HG03039 (cell line): Measurements from ENCODE around the gene DHX8.
A peak's percentile ranks its signal among the peaks of the same experiment; 100 is the strongest.
"Not testable (repeated sequence)": the region's sequence is repeated elsewhere in the genome, so short reads cannot be mapped to it uniquely, and the experiment has no call there.

Experiments
- ATAC-seq: cut with Tn5 transposase; IDR thresholded peaks from one replicate; pipeline ENCODE4 v1.9.1; 2021; ENCODE audit warnings: mild to moderate bottlenecking, moderate library complexity; ENCODE audit not compliant: unreplicated experiment

DHX8 gene

GRCh38 chr17:43483674-43484551 is at the start of gene DHX8:
Gene DHX8 (plus strand): TSS chr17:43483975. CDS start chr17:43484038, 63 bp downstream.
- ATAC-seq, result peak; percentile 95

DNA sequence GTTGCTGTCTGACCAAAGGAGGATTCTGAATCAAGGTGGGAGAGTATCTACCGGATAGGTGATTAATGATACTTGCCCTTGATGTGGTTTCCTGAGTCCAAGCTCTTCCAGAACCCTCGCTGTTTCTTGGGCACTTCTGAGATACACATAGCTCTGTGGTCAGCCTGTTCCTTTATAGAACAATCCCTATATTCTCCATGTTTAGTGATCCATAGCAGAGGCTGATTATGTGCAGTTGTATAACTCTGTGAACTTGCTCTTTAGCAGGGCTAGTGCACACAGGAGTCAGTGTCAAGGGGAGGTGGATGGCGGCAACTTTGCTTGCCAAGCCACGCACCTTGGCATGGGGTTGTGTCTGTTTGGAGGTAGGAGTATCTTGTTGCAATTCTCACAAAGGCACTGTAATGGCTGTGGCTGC is 48.9 kb upstream of the DHX8 start:
- ATAC-seq, result no peak

DNA sequence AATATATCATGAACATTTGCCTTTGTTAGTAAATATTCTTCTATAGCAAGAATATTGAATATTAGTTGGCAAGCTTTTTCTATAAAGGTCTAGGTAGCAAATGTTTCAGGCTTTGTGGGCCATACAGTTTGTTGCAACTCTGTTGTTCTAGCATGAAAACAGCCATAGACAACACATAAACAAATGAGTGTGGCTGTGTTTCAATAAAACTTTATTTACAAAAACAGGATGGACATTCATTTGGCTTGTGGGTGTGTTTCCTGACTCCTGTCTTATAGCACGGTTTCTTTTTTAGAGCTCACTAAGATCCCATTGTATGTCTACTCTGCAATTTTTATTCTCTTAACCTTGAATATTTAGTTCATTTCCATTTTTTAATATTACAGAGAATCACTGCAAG is 46.0 kb upstream of the DHX8 start:
- ATAC-seq, result no peak

DNA sequence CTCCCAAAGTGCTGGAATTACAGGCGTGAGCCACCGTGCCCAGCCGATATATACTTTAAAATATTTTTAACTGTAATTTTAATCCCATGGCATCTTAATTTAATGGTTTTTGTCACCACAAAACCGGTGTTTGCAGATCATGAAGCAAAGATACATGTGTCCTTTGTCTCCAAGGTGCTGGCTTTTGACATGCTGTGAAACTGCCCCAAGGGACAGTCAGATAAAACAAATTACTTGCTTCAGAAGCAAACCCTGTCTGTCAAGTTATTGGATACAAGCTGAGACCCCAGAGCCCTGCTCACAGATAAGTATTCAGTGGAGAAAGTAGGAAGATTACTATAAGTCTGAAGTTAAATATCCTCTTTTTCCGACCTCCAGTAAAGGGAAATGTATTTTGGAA is 45.1 kb upstream of the DHX8 start:
- no peak for ATAC-seq

DNA sequence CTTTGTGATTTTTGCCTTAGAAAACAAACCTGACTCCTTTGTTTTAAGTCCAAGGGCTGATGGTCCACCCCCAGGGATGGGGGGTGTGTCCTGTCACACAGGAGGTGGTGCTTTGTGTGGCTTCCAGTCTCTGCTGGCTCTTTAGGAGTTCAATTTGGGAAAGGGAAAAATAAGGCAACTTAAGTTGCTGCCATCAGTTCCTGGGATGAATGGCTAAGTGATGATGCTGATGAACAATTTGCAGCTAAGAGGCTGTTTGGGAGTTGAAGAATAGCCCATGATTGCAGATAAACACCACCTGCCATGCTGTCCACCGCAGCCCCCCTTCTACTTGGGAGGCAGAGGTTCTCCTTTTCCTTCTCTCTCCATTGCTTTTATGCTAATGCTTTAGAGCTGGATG is 44.7 kb upstream of the DHX8 start:
- ATAC-seq, result no peak

- ATAC-seq, result no peak
Observed at GRCh38 chr17:43442711-43443110, 41.1 kb upstream of the DHX8 start.

- no peak for ATAC-seq
Observed at GRCh38 chr17:43443381-43443780, 40.4 kb upstream of the DHX8 start.

GRCh38 chr17:43444223-43445008 is 39.4 kb upstream of the DHX8 start:
- no peak for ATAC-seq

DNA sequence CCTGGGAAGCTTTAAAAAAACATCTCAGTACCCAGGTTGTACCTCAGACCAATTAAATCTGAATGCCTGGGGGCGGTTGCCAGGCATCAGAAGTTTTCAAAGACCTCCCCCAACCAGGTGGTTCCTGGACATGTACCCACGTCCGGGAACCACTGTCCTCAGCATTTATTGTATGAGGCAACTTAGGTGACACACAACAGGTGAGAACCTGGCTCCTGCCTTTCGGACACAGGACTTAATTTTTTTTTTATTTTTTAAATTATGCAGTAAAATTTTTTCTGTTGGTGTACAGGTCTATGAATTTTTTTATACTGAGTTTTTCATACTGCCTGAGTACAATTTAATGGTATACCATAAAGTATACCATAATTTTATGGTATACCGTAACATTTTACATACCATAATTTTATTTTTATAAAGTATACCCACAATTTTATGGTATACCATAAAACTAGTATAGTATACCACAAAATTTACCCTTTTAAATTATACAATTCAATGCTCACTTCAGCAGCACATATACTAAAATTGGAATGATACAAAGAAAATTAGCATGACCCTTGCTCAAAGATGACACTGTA is 38.7 kb upstream of the DHX8 start:
- ATAC-seq, result no peak

DNA sequence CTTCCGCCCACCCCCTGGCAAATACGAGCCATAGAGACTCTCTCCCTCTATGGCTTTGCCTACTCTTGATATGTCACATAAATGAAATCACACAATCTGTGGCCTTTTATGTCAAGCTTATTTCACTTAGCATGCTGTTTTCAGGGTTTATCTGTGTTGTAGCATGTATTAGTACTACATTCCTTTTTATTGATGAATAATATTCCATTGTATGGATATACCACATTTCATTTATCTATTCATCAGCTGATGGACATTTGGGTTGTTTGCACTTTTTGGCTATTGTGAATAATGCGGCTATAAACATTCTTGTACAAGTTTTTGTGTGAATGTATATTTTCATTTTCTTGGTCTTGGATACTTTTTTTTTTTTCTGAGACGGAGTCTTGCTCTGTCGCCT is 37.0 kb upstream of the DHX8 start:
- ATAC-seq, result no peak

DNA sequence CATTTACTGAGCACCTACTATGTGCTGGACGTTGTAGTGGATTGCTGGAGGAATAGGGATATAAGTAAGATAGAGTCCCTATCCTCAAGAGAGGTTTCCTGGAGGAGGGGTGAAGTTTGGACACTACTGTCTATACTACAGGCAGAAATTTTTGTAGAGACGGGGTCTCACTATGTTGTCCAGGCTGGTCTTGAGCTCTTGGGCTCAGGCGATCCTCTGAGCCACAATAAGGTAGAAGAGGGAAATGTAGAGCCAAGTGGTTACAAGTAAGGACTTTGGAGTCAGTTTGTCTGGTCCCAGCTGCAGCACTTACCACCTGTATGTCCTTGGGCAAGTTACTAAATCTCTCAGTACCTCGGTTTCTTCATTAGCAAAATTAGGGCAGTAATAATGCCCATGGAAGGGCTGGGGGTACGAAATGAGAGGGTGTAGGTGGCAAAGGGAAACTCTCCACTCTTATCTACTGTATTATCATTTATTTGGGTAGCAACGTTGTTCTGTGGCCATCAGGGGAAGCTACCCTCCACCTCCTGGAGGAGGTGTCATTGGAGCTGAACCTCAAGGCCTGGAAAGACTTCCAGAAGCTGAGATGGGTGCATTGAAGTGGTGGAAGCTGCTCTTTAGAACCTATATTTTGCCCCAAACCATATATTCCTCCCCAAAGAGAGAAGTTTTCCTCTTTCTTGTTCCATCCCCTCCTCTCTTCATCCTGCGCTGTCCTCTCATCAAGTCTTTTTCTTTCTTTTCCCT is 34.9 kb upstream of the DHX8 start:
- no peak for ATAC-seq

DNA sequence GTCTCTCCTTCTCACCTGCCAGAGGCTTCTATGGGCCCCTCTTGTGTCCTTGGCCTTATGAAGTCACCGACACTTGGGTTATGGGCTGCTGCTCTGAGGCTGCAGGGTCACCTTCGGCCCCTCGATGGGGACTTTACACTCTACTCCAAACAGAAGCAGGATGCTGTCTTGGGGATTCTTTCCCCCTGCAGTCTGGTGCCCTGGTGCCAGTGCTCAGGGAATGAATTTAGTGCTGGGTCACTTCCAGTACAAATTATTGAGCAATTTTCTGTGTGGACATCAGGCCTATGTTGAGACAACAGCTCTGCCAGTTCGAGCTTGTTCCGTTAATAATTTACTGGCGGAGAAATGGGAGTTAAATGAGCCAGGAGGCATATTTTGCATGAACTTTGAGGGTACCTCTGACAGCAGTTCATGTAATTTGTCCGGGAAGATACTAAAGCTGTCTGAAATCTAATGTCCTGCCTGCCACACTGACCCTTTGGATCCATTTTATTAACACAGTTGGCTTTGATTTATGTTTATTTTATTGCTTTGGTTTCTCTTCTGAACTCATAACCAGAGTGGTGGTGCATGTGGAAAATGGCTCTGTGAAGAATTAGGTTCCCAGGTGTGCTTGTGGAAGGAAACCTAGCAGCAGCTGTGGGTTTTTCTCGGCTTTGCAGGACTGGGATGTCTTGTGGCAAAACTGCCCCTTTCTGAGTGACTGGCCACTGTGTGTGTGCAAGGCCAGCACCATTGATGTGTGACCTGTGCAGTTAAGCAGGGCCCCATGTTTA is 34.1 kb upstream of the DHX8 start:
- no peak for ATAC-seq

DNA sequence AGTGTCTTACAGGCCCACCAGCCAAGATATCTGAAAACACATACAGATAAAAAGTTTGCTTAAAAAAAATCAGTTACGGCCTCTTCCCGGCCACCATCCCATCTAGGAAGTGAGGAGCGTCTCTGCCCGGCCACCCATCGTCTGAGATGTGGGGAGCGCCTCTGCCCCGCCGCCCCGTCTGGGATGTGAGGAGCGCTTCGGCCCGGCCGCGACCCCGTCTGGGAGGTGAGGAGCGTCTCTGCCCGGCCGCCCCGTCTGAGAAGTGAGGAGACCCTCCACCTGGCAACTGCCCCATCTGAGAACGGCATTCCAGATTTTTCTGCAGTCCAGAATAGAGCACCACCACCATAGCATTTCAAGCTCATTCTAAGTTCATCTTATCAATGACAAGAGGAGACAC is 33.0 kb upstream of the DHX8 start:
- not testable (repeated sequence) for ATAC-seq

- ATAC-seq, result not testable (repeated sequence)
Observed at GRCh38 chr17:43451741-43452140, 32.0 kb upstream of the DHX8 start.

- ATAC-seq, result no peak
Observed at GRCh38 chr17:43453331-43453812, 30.4 kb upstream of the DHX8 start.

- ATAC-seq, result no peak
Observed at GRCh38 chr17:43454868-43455267, 28.9 kb upstream of the DHX8 start.

GRCh38 chr17:43456029-43456428 is 27.7 kb upstream of the DHX8 start:
- no peak for ATAC-seq

DNA sequence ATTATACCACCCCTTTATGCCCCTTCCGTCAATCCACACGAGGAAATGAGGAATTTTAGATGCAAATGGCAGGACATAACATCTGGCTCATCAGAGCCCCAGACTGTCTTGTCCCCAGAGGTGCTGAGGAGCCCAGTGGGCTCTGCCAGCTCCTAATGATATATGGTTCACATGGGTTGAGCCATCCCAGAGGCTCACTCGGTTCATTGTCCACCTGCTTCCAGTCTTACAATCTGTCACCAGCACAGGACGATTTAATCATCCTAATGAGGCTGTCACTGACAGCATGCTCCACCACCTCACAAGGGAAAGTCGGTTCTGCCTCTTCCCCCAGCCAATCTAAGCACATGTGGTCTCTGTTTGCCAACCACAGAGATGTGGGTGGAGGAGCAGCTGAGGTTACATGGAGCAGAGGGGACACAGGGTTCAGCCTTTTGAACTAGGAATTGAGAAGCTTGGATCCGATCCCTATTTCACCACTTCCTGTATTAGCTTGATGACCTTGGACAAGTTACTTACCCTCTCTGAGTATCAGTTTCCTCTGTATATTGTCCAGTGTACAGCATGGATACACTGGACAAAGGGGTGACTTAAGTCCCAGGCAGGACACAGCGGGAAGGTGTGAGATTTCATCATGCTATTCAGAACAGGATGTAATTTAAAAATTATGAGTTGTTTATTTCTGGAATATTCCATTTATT is 27.0 kb upstream of the DHX8 start:
- no peak for ATAC-seq

GRCh38 chr17:43457362-43457692 is 26.4 kb upstream of the DHX8 start:
- no peak for ATAC-seq

DNA sequence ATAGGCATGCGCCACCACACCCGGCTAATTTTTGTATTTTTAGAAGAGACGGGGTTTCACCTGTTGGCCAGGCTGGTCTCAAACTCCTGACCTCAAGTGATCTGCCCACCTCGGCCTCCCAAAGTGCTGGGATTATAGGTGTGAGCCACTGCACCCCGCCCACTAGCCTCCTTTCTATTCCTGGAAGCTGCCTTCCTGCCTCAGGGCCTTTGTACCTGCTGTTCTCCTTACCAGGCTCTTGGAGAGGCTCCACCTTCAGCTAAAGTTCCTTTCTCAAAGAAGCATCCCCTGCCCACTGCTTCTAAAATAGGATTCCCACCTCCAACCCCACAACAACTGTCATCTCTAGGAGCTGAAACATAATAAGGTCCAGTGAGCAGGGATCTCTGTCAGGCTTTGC is 23.9 kb upstream of the DHX8 start:
- not testable (repeated sequence) for ATAC-seq
